Ramos (cell line): ENCODE results near the gene SLC5A4.

ENCODE experiments used
- in situ Hi-C: fragments of 300-500 bp; cut with MboI; formaldehyde crosslinking; loops from one replicate; pipeline ENCODE4 v1.14.3; 2022; ENCODE audit warnings: low sequenced_read_pairs; ENCODE audit not compliant: unreplicated experiment

SLC5A4 gene

DNA sequence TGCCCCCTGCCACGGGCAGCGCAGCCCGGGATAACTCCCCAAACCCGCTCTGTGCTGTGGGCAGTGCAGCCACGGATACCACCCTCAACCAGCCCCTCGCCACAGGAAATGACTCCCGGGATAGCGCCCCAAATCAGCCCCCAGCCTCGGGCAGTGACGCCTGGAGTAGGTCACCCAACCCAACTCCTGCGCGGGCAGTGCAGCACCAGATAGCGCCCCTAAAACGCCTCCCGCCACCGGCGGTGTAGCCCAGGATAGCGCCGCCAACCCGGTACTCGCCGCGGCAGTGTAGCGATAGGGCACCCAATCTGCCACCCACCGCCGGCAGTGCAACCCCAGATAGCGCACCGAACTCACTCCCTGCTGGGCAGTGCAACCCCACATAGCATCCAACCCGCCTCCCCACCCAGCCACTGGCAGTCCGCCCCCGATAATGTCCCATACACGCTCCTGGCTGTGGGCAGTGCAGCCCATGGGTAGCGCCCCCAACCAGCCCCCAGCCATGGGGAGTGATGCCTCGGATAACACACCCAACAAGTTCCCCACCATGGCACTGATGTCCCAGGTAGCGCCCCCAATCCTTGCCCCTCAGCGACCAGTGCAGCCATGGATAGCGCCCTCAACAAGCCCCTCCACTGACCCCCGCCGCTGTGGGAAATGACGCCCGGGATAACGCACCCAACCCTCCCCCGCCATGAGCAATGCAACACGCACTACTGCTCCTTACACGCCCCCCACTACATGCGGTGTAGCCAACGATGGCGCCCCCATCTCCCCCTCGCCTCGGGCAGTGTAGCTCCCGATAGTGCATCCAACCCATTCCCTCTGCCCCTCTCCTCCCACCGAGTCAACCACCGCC lies 51.7 kb downstream of the SLC5A4 start:
- in situ Hi-C loops, result no loop called here

- in situ Hi-C loops, result no loop called here
These were observed 52.5 kb downstream of the SLC5A4 start for GRCh38 chr22:32202539-32203180.

- in situ Hi-C loops, result no loop called here
These were observed 53.0 kb downstream of the SLC5A4 start for GRCh38 chr22:32202161-32202538.

DNA sequence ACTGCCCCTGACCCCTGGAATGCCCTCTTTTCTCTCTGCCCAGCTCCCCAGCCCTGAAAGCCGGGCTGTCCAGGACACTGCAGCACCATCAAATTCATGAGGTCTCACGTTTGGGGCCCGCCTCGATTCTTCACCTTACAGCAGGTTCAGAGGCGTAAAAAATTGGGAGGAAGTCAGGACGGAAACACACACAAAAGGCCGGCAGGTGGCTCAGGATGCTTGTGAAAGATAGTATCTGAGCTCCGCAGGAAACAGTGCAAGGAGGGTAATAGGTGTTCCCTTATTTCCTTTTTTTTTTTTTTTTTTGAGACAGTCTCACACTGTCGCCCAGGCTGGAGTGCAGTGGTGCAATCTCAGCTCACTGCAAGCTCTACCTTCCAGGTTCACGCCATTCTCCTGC lies 54.4 kb downstream of the SLC5A4 start:
- in situ Hi-C loops, result no loop called here

DNA sequence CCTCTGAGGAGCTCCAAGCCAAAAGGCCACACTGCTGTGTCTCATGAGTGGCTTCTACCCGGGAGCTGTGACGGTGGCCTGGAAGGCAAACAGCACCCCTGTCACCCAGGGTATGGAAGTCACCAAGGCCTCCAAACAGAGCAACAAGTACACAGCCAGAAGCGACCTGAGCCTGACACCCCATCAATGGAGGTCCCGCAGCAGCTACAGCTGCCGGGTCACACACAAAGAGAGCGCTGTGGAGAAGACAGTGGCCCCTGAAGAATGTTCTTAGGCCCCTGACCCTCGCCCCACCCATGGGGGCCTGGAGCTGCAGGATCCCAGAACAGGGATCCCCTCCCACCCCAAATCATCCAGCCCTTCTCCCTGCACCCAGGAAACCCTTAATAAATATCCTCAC lies 55.2 kb downstream of the SLC5A4 start:
- in situ Hi-C loops, result loop anchor here (10.0 kb wide), 1 partner anchor 55 kb away; the partner anchor contains the start of gene SLC5A4

- in situ Hi-C loops, result loop anchor here (10.0 kb wide), 1 partner anchor 55 kb away; the partner anchor contains the start of gene SLC5A4
These were observed 55.8 kb downstream of the SLC5A4 start for GRCh38 chr22:32199341-32199740.

- in situ Hi-C loops, result loop anchor here (10.0 kb wide), 1 partner anchor 57 kb away; the partner anchor contains the start of gene SLC5A4
These were observed 57.5 kb downstream of the SLC5A4 start for GRCh38 chr22:32197553-32198226.

DNA sequence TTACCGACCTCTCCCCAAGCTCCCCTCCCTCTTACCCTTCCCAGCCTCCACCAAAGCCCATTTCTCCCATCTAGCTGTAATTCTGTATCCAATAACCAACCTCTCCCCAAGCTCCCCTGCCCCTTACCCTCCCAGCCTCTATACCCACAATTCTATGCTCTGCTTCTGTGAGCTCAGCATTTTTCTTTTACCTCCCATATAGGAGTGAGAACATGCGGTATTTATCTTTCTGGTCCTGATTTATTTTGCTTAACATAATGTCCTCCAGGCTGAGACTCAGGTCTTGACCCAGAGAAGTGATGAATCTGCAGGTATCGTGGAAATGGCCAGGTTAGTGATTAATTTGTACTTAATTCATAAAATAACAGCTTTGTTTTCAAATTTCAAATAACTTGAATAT lies 59.2 kb downstream of the SLC5A4 start:
- in situ Hi-C loops, result loop anchor here (10.0 kb wide), 1 partner anchor 59 kb away; the partner anchor contains the start of gene SLC5A4

DNA sequence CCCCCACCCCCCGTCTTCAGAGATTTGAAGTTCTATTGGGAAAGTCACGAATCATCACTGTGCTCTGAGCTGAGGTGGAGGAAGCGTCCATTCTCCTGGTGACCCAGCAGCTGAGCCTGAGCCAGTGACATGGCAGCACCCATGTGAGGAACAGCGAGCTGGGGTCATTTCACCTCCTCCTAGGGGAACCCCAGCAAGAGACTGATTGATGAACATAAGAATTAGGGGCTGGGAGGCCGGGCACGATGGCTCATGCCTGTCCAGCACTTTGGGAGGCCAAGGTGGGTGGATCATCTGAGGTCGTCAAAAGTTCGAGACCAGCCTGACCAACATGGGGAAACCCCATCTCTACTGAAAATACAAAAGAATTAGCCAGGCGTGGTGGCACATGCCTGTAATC lies 61.8 kb downstream of the SLC5A4 start:
- in situ Hi-C loops, result loop anchor here (10.0 kb wide), 1 partner anchor 61 kb away; the partner anchor contains the start of gene SLC5A4

DNA sequence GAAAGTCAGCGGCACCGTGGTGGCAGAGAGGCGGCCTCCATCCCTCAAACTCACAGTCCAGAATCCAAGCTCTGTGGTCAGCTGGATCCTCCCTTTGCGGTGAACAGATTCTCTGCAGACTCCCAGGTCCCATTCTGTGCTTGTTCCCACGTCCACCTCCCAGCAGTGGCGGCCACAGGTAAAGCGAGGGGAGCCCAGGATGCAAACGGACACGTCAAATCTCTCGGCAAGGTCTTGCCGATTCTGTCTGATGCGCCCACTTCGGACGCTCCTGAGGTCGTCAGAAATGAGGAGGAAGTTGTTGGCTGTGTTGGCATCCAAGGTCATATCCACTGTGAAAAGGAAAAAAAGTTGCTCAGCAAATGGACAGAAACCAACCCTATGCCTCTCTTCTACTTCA lies 64.1 kb downstream of the SLC5A4 start:
- in situ Hi-C loops, result loop anchor here (10.0 kb wide), 1 partner anchor 64 kb away; the partner anchor contains the start of gene SLC5A4

DNA sequence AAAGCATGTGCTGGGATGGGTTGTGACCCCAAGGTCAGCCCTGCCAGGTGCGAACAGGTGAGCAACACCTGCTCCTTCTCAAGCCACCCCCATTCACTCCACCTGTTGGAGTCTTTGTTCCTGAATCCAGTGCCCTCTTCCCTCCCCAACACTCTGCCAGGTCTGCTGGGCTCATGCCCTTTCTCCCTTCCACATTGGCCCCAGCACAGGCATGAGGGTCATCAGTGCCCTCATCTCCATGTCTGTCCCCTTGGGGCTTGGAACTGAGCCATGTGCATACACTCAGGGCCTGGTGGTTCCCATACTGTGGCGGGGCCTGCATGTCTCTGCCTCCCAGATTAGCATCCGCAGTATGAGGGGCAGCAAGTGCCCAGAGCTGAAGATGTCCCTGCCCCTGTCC lies 69.3 kb downstream of the SLC5A4 start:
- in situ Hi-C loops, result no loop called here

- in situ Hi-C loops, result no loop called here
These were observed 71.5 kb downstream of the SLC5A4 start for GRCh38 chr22:32183625-32184024.

DNA sequence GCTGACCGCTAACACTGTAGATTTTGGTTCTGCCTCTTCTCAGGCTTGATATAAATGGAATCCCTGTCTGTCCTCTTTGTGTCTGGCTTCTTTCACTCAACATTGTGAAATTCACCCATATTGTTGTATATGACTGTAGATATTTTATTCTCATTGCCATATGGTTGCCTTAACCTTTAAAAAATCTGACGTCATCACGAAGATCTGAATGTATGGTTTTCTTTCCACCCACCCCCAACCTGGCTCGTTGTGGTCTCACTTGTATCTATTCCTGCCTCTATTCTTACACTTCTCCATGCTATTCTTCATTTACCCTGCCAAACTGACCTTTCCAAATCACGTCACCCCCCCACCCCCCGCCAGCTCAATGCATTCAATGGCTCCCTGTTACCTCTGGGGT lies 74.1 kb downstream of the SLC5A4 start:
- in situ Hi-C loops, result no loop called here

DNA sequence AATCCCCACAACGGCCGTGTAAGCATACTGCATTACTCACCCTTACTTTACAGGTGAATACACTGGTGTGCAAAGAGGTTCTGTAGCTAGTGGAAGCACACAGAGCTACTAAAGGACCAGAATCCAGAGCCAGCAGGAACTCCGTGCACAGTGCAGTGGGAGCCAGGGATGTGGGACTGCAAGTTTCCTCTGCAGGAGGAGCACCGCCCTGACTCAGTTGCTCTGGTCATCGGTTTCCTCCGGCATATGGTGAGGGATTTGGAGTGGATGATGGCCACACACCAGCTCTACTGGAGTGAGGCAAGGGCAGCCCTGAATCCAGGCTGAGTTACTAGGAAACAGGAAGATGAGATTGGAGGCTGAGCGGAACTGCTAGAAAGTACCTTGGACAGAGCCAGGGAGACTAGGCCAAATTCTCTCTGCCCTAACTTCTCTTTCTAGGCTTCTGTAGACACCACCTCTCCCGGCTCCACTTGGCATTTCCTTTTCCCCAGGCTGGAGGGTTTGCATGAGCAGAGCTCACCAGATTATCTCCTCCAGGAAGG lies 77.9 kb downstream of the SLC5A4 start:
- in situ Hi-C loops, result no loop called here

DNA sequence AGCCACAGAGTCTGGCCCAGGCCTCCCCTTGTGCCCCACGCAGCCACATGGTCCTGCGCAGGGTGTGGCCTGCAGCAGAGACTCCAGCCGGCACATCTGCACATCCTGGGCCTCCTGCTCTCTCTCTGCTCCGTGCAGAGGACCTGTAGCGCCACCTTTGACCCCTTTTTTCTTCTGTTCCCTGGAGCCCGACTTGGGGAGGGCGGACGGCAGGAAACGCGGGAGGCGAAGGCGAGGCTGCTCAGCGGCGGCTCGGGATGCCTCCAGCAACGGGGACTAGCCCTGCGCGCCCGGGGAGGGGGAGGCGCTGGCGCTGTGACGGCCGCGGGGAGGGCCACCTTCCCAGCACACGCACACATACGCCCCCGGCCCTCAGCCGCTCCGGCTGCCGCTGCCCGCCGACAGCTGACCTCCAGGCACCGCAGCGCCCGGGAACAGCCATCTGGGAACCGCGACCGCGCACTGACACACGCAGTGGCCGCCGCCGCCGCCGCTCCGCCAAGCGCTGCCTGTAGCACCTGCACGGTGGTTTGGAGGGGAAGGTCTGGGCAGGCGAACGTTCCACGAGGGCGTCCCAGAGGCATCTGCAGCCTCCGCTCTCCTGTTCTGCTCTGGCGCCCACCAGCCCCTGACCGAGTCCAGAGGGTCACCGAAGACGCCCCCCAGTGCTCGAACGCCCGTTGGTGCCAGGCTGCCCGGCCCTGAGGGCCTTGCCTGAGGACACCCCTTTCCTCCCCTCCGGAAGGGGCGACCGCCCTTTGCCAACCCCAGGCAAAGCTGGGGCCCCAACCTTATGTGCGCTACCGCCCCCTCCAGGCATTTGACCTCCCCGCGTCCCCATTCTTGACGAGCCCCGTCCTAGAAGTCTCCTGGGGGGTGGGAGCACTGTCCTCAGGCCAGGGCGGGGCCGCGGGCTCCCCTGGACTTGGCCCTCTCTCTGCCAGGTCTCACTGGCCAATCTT lies 79.2 kb downstream of the SLC5A4 start:
- in situ Hi-C loops, result no loop called here

DNA sequence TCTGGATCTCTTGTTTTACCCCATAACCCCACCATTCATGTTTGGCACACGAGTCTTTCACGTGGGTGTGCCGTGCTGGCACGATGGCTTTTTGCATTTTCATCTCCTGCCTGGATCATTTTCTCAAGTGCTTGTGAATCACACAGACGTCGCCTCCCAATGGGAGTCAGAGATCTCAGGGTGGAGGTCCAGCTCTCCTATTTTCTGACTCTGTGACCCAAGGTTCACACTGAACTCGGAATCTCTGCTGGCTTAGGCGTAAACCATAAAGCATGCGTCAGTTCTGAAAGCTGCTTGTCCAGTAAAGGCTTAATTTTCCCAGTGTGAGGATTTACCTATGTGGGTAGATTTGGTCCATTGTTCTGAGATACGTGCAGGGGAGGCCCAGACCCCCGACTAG lies 80.0 kb downstream of the SLC5A4 start:
- in situ Hi-C loops, result no loop called here
